Left forelimb (tissue), 1 donor: Measurements from ENCODE around the gene ZFPM1.
"Not testable (repeated sequence)": the region's sequence is repeated elsewhere in the genome, so short reads cannot be mapped to it uniquely, and the experiment has no call there.

ENCODE experiments used
- DNase-seq: peaks from one replicate; pipeline ENCODE4 v3.0.0-alpha.2; 2018; ENCODE audit warnings: low spot score

Gene ZFPM1

DNA sequence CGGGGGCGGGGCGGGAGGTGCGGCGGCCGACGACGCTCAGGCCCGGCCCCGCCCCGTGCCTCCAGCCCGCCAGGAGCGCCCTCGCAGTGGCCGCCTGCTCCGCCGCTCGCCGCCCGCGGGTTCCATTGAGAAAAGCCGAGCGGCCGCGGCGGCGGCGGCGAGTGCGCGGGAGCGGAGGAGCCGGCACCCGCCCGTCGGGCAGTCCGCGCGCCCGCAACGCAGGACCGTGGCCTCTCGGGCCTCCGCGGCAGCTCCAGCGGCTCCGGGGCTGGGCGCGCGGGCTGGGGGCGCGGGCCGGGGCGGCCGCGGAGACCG, at the start of gene ZFPM1:
ZFPM1 (plus strand) TSS at position 64 of the 315 bp plus-strand sequence. CDS start 359 bp downstream, outside the sequence.
- no peak for DNase-seq

DNA sequence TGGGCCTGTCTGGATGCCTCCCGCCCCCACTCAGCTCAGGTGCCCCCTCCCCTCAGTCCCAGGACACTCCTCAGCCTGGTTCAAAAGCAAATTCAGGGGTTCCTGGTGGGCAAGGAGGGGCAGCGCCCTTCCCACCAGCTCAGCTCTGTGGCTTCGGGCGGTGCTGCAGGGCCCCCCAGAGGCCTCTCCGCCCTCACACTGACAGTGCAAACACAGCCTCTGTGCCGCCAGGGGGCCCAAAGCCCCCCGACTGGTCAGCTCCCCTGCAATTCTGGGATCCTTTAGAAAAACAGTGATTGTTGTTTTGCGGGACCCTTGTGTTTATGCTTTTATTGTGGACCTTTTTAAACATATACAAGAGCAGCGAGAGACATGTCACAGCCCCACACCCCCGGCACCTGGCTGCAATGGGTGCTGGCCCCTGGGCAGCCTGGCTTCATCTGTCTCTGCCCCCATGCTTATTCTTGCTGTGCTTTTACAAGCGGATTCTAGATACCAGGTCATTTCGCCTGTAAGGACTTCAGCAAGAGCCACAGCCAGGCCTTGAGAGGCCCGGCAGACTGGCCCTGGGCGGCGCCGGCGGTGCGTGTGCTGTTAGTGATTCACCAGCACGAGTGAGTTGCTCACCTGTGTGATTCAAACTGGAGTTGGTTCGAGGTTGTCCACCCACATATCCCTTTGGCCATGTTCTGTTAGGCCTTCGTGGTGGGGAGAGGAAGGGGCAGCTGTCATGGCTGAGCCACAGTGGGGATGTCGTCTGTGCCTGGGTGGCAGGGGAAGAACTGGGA, 49.1 kb upstream of the ZFPM1 start:
- DNase-seq = no peak

DNA sequence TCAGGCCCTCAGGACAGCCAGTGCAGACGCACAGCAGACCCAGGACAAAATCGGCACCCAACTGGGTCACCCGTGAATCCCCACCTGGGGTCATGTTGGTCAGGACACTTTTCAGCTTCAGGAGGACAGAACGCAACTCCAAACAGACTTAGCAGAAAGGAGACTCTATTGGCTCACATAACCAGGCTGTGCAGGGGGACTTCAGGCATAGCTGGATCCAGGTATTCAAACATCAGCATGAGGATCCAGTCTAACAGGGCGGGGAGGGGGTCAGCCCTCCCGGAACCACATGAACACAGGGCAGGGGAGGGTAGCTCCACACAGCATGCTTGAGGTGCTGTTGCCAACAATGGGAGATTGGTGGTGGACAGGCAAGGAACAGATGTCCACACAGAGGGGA, 48.3 kb upstream of the ZFPM1 start:
- DNase-seq = no peak

DNA sequence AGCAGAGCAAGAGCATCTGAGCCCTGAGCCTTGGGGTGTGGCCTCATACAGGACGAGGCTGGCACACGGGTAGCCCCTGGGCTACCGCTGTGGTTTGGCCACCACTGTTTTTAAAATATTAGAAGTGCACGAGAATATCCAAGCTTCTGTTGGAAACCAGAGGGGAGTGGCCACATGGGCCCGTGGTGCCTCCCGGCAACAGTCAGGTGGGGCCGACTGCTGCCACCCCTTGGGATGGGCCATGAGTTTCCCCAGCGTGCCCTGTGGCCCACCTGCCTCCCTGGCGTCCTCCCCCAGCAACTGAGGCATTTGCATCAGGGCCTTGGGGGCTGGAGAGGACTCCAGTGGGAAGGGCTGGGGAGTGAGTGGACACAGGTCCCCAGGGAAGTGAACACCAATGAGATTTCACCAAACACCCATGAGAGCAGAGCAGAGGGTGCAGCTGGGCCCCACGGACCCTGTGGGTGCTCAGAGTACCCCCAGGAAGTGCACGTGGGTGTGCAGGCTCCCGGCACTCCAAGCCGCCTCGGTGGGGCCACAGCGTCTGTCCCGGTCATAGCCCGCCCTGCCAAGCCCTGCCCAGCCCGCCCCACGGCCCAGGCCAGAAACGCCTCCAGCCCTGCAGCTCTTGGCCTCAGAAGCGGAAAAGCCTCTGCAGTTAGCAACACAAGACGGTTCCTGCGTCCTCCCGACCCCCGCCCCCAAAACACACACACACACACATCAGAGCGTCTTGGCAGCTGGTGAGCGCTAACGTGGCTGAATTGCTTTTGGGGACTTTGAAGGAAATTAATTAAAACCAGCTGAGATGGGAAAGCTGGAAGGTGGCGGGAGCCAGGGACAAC, 47.6 kb upstream of the ZFPM1 start:
- DNase-seq = peak; percentile 92

DNA sequence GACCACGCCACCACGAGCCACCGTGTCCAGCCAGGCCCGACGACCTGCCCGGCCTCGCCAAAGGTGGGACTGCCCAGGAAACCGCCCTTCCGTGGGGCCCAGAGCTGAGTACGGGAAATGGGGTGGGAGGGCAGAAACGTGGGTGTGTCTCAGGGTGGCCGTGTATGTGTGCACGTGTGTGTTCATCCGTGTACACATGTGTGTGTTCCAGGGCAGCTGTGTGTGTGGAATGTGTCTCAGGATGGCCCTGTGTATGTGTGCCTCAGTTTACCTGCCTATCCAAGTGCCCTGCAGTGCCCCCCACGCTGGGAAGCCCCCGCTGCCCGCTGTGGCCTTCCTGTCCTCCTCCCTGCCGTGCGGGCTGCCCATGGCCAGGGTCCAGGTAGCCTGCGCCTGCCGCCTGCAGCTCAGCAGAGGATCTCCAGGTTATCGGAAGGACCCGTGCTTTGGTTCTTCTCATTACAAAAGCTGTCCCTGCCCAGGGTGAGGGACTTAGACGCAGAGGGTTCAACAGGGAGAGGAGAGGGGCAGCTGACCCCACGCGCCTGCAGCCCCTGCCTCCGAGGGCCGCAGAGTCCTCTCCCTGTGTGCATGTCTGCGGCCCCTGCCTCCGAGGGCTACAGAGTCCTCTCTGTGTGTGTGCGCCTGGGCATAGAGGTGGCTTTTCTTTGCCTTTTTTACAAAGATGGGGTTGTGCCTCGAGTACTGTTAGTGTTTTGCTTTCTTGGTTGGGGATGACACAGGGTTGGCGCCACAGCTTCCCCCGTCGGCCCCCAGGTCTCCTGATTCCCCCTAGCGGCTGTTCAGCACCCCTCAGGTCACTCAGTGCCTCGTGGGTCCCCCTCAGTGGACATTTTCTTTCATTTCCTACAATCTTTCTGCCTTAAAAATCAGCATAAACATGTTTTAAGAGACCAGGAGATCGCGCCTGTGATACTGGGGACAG, 46.7 kb upstream of the ZFPM1 start:
- DNase-seq = no peak

DNA sequence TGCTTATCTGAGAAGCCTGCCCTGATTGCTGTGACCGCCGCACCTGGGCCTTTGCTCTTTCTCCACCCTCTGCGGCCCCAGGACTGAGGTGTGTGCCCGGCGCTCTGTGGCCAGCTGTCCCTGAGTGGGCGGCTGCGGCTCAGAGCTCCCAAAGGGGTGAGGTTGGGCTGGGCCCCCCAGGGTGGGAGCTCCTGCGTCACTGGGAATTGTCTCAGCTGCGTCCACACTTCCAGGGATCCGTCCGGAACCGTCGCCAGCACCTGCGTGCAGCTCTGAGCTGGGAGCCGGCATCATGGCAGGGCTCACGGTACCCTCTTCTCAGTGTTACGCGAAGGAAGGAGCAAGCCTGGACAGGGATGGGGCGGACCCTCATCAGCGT, 46.0 kb upstream of the ZFPM1 start:
- DNase-seq = no peak

DNA sequence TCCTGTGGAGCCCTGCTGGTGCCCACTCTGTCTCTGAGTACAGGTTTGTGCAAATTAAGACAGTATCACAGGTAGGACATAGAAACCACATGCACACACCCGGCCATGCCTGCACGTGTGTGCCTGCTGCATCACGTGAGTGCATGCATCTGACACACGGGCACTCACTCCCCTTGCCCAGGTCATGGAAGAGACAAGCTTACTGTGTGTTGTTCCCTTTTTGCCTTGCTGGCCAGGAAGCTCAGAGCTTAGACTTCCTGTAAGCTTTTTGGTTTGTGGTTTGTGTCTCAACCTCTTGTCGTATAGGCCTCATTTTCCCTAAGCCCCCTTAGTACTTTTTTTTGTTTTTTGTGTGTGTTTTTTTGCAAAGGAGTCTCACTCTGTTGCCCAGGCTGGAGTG, 45.3 kb upstream of the ZFPM1 start:
- DNase-seq = no peak

DNA sequence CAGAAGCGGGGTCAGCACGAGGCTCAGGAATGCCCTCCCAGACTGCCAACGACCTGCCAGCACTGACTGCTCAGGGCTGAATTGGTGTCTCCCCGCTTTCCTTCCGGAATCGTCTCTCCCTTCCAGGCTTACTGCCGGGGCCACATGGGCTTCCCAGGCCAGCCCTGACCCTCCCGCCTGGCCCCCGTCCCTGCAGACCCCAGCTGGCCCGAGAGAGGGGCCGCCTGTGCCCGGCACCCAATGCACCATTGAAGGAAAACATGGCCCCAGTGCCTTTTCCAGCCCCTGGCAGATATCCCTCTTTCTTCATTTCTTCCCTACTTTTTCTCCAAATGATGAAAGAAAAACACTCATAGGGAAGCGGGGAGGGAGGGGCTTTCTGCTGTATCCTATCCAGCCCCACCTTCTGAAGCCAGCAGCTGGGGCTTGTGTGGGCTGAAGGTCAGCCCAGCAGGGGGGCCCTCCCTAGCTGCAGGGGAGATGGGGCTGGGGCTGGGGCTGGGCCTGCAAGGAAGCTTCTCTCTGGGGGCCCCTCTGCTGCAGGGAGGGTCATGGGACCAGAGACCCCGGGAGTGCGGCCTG, 44.4 kb upstream of the ZFPM1 start:
- no peak for DNase-seq

DNA sequence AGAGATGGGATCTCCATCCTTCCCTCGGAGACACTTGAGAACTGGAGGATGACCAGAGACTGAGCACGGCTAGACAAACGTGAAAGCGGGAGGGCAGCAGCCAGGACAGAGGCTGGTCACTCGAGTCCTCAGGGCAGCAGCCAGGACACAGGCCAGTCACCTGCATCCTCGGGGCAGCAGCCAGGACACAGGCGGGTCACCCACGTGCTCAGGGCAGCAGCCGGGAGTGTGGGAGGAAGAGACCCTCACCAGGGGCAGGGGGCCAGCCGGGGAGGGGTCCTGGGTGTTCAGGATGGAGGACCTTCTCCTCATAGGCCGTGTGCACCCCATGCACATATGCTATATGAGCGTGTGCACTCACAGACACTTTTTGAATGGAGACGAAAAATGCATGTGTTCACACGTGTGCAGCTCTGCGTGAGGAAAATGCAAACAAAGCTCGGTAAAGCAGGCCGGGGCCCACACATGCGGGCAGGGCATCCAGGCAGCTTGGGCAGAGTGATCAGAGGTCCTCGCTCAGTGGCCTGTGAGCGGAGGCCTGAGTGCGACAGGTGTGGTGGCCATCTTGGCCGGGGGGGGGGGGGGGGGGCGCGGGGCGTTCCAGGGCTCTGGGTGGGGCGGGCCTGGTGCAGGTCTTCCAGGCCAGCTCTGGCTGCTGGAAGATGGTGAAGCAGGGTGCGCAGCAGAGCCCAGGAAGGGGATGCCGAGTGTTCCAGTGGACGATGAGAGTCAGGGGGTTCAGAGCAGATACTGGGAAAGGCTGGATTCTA, 43.6 kb upstream of the ZFPM1 start:
- DNase-seq = no peak

DNA sequence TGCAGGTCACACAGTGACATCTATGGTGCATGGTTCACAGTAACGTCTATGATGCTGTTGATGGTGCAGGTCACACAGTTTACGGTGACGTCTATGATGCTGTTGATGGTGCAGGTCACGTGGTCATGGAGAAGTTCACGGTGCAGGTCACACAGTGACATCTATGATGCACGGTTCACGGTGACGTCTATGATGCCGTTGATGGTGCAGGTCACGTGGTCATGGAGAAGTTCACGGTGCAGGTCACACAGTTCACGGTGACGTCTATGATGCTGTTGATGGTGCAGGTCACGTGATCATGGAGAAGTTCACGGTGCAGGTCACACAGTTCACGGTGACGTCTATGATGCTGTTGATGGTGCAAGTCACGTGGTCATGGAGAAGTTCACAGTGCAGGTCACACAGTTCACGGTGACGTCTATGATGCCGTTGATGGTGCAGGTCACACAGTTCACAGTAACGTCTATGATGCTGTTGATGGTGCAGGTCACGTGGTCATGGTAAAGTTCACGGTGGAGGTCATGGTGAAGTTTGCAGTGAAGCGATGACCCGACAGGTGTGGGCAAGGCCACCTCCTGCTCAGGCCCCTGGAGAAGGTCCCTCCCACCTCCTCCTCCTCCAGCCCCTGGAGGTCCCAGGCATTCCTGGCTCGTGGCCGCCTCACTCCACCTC, 42.6 kb upstream of the ZFPM1 start:
- not testable (repeated sequence) for DNase-seq

DNA sequence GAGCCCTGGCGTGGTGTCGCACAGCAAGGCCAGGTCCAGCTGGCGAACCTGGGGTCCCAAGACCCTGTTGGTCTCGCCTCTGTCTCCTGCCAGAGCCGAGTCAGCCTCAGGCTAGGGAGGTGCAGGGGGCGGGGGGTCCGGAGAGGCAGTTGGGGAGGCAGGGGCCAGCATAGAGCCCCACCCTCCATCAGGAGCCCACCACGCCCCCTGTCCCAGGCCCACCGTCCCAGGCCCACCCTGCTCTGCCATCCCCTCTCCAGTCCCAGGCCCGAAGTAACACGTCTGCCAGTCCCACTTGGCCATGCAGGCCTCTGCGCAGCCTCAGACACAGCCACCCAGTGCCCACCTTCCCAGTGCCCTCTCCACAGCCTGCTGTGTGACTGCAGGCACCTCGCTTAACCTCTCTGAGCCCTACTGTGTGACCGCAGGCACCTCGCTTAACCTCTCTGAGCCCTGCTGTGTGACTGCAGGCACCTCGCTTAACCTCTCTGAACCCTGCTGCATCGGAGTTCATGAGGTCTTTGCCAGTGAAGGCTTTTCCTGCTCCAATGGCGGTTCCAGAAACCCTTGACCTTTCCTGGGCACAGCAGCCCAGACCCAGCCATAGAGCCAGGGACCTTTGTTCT, 41.0 kb upstream of the ZFPM1 start:
- no peak for DNase-seq

DNA sequence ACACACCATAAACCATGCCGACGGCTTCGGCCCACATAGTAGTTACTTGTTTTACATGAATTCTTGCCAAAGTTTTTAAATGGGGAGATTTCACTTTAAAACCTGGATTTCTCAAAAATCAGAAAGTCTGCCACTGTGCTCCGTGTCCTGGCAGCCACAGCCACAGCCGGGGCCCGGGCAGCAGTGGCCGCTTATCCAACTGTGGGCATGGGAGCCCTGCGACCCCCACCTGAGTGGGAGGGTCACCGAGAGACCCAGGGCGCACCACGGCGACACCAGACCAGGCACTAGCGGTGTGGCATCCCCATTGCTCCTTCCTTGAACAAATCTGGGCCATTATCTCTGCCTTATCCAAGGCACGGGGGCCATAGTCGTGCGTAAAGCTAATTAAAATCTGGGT, 40.3 kb upstream of the ZFPM1 start:
- no peak for DNase-seq

DNA sequence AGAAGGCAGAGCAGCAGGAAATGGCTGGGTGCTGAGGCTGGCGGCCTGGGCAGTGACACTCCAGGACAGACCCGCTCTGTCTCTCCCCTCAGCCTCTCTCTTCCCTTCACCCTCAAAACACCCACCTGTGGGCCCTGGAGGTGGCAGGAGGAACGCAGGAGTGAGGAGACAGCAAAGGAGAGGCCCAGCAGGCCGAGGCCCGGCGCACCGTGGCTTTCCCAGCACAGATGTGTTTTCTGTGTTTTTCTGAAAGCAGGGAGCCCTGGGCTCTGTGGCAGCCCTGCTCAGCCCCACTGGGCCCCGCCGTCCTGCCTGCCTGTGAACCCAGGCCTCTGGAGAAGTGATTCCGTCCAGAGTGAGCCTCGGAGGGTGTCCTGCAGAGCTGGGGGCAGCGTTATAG, 39.8 kb upstream of the ZFPM1 start:
- no peak for DNase-seq

DNA sequence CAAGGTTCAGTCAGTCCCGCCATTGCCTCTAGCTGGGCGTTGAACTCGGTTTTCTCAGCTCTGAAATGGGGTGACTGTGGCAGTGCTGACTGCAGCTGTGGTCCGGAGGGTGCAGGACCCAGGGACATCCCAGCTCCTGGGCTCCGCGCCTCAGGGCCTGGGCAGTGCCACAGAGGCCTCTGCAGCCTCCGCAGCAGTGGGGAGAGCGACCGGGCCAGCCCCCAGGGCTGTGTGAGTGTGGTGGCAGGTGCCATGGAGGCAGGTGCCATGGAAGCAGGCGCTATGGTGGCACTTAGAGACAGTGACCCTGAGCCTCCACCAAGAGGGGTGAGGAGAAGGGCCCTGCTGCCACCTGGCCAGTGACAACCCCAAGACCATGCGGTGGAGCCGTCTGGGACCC, 39.4 kb upstream of the ZFPM1 start:
- DNase-seq = no peak

DNA sequence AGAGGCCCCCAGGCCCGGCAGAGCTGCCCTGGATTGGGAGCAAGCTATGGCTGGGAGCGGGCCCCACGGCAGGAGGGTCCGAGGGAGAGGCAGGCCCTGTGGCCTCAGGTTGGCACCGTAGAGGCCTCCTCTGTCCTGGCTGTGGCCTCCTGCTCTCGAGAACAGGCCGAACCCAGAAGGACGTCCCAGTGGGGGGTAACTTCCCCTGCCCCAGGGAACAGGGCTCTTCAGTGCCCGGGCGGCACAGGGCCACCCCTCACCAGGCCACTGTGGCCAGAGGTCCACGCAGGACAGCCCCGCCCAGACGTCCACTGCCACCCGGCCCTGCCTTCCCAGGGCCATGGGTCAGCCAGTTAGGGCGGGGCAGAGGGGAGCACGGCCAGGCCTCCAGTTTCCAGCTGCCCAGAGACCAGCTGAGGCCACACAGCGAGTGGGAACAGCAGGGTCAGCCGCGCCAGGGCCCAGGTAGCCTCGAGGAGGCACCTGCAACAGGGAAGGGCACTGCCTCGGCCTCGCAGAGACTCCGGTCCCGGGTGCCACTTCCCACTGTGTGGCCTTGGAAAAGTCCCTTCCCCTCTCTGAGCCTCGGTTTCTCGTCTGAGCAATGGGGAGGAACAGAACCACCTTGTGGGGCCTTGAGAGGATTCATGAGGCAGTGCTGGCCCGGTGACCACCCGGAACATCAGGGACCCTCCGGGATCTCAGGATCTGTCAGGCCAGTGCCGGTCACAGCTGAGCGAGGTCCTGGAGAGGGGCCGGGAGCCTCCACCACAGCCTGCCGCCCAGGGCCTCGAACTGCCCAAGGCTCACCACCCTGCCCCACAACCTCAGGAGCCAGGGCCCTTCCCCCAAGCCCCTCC, 38.3 kb upstream of the ZFPM1 start:
- DNase-seq = no peak

DNA sequence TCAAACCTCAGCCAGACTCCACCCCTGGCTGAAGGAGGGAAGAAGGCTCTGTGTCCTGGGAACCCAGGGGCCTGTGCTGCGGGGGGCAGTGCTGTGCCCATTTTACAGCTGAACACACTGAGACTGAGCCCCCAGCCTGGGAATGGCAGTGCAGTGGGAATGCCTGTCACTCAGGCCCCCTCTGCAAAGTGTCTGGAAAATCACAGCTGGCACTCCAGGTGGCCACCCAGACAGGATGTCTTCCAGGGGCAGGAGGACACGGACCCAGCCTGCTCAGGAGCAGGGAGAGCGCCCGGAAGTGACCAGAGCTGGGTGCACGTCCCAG, 37.7 kb upstream of the ZFPM1 start:
- no peak for DNase-seq

DNA sequence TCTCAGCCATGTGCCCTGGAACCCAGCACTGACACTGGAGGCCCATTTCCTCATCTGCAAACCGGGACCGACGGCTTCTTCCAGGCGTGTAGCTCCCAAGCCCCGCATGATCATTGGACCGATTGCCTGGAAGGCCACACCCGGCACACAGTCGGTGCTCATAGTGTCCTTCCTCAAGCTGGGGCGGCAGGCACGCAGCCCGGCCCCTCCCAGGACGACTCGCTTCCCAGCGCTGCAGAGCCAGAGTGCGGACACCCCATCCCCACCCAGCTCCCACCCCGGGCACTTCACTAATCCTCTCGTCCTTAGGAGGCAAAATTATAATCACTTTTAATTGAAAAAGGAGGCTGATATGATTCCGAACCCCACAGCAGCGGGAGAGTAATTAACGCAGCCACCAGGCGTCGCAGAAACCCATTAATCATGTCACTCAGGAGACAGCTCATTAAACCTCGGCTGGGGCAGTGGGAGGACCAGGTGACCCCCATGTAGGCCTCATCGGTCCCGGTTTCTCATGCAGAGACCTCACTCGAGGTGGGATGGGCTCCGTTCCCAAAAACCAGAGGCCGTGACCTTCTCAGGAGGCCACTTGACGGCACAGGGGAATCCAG, 37.3 kb upstream of the ZFPM1 start:
- no peak for DNase-seq

DNA sequence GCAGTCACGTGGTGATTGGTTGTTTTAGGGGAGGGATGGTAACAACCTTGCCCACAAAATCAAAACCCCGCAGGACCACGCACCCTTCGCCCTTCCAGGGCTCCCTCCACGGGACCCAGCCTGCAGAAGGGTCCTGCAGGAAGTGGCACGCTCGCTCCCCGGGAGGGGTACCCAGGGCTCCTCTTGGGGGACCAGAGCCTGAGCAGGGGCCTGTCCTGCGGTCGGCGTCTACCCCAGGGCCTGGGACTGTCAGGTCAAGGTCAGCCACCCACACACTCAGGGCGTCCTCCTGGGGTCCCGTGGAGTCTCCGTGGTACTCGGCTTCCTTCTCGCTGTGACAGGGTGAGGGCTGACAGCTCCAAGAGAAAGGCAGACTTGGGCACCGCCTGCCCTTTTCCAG, 36.4 kb upstream of the ZFPM1 start:
- DNase-seq = no peak
